Mucosa of rectum (tissue), 2 donors: ENCODE results near the gene PPY.

Experiments used
- H3K27ac ChIP-seq, 2 donors: one replicate each; pipeline ENCODE4 v1.7.0; 2013; ENCODE audit warnings: inconsistent platforms in 2 of 2, low read depth in 2 of 2, low read length in 2 of 2
- H3K27me3 ChIP-seq, 2 donors: one replicate each; pipeline ENCODE4 v1.7.0; 2013; ENCODE audit warnings: low read length in 2 of 2; ENCODE audit not compliant: control insufficient read depth in 2 of 2, insufficient read depth in 2 of 2
- H3K36me3 ChIP-seq, 2 donors: one replicate each; pipeline ENCODE4 v1.7.0; 2013; ENCODE audit warnings: low read length in 2 of 2; ENCODE audit not compliant: control insufficient read depth in 2 of 2, insufficient read depth in 2 of 2
- H3K4me1 ChIP-seq, 2 donors: one replicate each; pipeline ENCODE4 v1.7.0; 2013; ENCODE audit warnings: low read length in 2 of 2, mild to moderate bottlenecking in 1 of 2; ENCODE audit not compliant: control insufficient read depth in 2 of 2, insufficient read depth in 2 of 2
- H3K4me3 ChIP-seq, 2 donors: one replicate each; pipeline ENCODE4 v1.7.0; 2013; ENCODE audit warnings: low read length in 2 of 2
- H3K9ac ChIP-seq, 2 donors: one replicate each; pipeline ENCODE4 v1.7.0; 2013; ENCODE audit warnings: low read length in 2 of 2, low read depth in 1 of 2, mild to moderate bottlenecking in 1 of 2
- H3K9me3 ChIP-seq, 2 donors: one replicate each; pipeline ENCODE4 v1.7.0; 2013; ENCODE audit warnings: low read length in 2 of 2; ENCODE audit not compliant: control insufficient read depth in 2 of 2
- donor health status: healthy.
- donor health status: Normal muscosa, but diverticular disease.

The PPY gene, protein sequence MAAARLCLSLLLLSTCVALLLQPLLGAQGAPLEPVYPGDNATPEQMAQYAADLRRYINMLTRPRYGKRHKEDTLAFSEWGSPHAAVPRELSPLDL

DNA sequence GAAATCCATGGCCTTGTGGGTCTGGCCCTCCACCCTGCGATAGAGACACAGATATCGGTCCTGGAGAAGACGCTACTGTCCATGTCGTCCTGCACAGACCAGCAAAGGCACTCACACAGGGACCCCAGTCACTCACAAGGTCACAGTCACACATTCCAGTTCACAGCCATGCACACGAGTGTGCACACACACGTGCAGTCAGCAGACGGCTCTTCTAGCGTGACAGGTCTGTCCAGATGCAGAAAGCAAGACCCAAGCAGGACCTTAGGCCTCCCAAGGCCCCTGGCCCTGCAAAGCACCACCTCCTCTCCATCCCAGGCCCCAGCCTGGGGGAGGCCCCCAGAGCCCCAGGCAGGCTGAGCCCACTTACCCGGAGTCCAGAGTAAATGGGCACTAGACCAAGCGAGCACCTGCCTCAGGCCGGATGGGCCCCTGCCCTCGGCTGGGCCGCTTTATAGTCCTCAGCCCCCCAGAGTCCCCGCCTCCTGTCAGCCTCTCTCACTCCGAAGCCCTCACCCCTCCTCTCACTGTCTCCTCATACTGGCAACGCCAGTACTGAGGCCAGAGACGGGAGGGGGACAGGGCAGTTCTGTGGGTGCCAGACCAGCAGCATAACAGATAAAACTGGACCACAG, at the start of gene PPY:
TSS of gene PPY (minus strand) at position 426 of the 635 bp plus-strand sequence. CDS start 822 bp downstream, outside the sequence.
- Histone ChIP-seq H3K4me1 (peaks cover 0 to 3% of the 10 kb centered on the region in 2 donors), H3K4me3 (no peak within 1 kb of the TSS), H3K36me3 (no peaks in the 10 kb centered on the region), H3K27me3 (peaks cover 0 to 8% of the 10 kb centered on the region in 2 donors), H3K9ac (no peak within 1 kb of the TSS), H3K9me3 (no peaks in the 10 kb centered on the region), H3K27ac (no peak within 1 kb of the TSS)

GRCh38 chr17:43988301-43988700, 46.0 kb upstream of the PPY start:
- H3K9ac ChIP-seq, result no peak overlapping the region
- peaks cover 19 to 29% of the 10 kb centered on the region in 2 donors for H3K27me3 ChIP-seq
- peaks cover 6 to 7% of the 10 kb centered on the region in 2 donors for H3K4me1 ChIP-seq
- H3K9me3 ChIP-seq, result no peaks in the 10 kb centered on the region
- no peaks in the 10 kb centered on the region for H3K36me3 ChIP-seq
- H3K4me3 ChIP-seq, result no peak overlapping the region
- no peak overlapping the region for H3K27ac ChIP-seq

GRCh38 chr17:43987131-43988021, 45.1 kb upstream of the PPY start:
- Histone ChIP-seq H3K27me3 (peaks cover 27 to 34% of the 10 kb centered on the region in 2 donors), H3K36me3 (no peaks in the 10 kb centered on the region), H3K9ac (no peak overlapping the region), H3K4me3 (no peak overlapping the region), H3K9me3 (no peaks in the 10 kb centered on the region), H3K27ac (no peak overlapping the region), H3K4me1 (peaks cover 8 to 9% of the 10 kb centered on the region in 2 donors)

GRCh38 chr17:43986225-43986981, 44.1 kb upstream of the PPY start:
- Histone ChIP-seq H3K4me3 (no peak overlapping the region), H3K27ac (no peak overlapping the region), H3K4me1 (peaks cover 8 to 9% of the 10 kb centered on the region in 2 donors), H3K9me3 (no peaks in the 10 kb centered on the region), H3K36me3 (no peaks in the 10 kb centered on the region), H3K27me3 (peaks cover 32 to 42% of the 10 kb centered on the region in 2 donors), H3K9ac (no peak overlapping the region)

DNA sequence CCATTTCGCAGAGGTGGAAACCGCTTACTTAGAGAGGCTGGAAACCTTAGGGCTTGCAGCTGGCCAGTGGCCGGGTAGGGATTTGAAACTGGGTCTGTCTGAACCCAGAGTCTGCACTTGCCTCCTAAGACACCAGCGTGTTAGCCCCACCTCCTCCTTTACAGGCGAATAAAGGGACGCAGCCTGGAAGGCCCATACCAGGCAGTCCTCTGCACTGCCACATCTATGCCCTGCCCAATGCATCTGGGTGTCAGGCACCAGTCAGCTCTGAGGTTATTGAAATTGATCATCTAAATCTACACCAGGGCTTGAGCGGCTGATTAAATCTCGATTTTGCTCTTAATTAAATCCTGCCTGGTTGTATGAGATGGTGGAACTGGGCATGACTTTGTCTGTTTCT, 42.2 kb upstream of the PPY start:
- H3K9me3 ChIP-seq, result no peaks in the 10 kb centered on the region
- H3K27ac ChIP-seq, result no peak overlapping the region
- H3K27me3 ChIP-seq, result peaks cover 34 to 46% of the 10 kb centered on the region in 2 donors
- no peak overlapping the region for H3K4me3 ChIP-seq
- H3K36me3 ChIP-seq, result no peaks in the 10 kb centered on the region
- no peak overlapping the region for H3K9ac ChIP-seq
- peaks cover 8 to 9% of the 10 kb centered on the region in 2 donors for H3K4me1 ChIP-seq

DNA sequence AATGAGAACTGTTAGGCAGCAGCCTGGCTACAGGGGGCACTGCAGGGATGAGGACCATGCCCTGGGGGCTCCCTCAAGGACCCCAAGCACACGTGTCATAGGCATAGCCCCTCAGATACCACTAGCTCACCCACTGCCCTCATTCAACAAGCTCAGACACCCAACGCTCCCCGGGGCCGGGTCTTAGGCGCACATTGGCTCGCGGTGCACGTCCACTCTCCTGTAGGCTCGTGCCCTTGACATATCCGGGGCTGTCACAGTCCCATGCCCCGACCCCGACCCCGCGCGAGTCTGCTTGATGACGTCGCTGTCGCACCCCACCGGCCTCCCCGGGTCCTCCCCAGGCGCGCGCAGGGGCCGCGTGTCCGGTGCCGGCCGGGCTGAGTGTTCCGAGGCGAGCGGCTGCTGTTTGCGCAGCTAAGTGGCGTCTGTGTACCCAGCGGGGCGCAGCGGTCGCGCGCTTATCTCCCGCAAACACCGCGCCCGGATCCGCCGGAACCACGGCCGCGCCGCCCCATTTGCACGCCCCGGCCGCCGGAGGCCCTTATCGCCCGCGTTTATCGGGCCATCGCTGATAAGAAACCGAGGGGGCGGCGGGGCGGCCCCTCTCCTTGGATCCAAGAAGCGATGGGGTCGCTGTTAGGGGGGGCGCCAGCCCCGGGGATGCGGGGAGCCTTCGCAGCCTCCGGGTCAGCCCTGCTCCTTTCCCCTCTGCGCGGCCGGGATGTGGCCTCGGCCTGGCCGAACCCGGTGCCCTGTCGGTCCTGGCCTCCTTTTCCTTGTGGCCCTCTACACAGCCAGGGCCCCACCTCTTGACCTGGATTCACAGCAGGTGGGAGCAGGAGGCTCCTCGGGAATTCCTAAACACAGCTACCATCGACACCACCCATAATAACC, 41.5 kb upstream of the PPY start:
- H3K9ac ChIP-seq, result no peak overlapping the region
- H3K27ac ChIP-seq, result no peak overlapping the region
- H3K4me3 ChIP-seq, result peak overlapping the region; percentile 7 to 14
- peaks cover 8 to 9% of the 10 kb centered on the region in 2 donors for H3K4me1 ChIP-seq
- no peaks in the 10 kb centered on the region for H3K36me3 ChIP-seq
- H3K27me3 ChIP-seq, result peaks cover 35 to 43% of the 10 kb centered on the region in 2 donors
- no peaks in the 10 kb centered on the region for H3K9me3 ChIP-seq

- no peaks in the 10 kb centered on the region for H3K36me3 ChIP-seq
- no peaks in the 10 kb centered on the region for H3K9me3 ChIP-seq
- peak overlapping the region; percentile 7 to 14 for H3K4me3 ChIP-seq
- no peak overlapping the region for H3K27ac ChIP-seq
- H3K27me3 ChIP-seq, result peaks cover 38 to 40% of the 10 kb centered on the region in 2 donors
- H3K9ac ChIP-seq, result no peak overlapping the region
- H3K4me1 ChIP-seq, result peaks cover 8 to 9% of the 10 kb centered on the region in 2 donors
These were observed 40.9 kb upstream of the PPY start for GRCh38 chr17:43983196-43983514.

DNA sequence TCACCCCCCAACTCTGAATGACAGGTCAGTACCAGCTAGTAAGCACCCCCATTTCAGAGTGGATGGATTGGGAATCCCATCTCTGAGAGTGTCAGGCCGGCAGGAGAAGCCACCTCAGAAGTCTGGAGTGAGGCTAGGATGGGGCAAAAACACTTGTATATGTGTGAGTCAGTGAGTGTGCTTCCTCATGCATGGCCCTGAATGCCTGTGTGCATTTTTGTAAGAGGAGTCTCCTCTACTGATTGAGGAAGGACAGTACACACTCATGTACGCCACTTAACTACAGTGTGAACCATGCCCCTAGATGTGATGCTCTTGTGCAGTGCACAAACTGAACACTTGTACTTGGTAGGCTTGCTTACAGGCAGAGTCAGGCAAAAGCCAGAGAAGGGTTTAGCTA, 39.9 kb upstream of the PPY start:
- peaks cover 8 to 9% of the 10 kb centered on the region in 2 donors for H3K4me1 ChIP-seq
- H3K36me3 ChIP-seq, result no peaks in the 10 kb centered on the region
- no peak overlapping the region for H3K4me3 ChIP-seq
- H3K27me3 ChIP-seq, result peaks cover 33 to 39% of the 10 kb centered on the region in 2 donors
- H3K9ac ChIP-seq, result no peak overlapping the region
- H3K27ac ChIP-seq, result no peak overlapping the region
- H3K9me3 ChIP-seq, result no peaks in the 10 kb centered on the region

DNA sequence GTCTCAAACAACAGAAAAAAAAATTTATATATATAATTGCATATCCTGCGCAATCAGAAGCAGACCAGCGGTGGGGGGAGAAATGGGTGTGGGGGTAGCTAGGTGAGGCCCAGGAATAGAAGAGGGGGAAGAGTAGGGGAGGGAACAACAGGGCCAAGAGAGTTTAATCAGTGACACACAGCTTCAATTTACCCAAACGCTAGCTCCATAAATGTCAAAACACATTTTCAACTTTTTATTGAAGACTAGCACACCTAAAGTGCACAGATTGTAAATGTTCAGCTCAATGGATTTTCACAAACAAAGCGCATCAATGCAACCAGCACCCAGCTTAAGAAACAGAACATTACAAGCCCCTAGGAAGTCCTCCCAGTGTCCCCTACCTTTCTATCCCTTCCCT, 37.4 kb upstream of the PPY start:
- H3K4me3 ChIP-seq, result no peak overlapping the region
- H3K9me3 ChIP-seq, result no peaks in the 10 kb centered on the region
- H3K27ac ChIP-seq, result no peak overlapping the region
- H3K4me1 ChIP-seq, result peaks cover 8 to 9% of the 10 kb centered on the region in 2 donors
- H3K36me3 ChIP-seq, result no peaks in the 10 kb centered on the region
- H3K27me3 ChIP-seq, result peaks cover 31 to 36% of the 10 kb centered on the region in 2 donors
- no peak overlapping the region for H3K9ac ChIP-seq
